PC-9 (cell line): ENCODE results near the gene GATAD2A. TPM values are rescaled to one million over a fixed set of nuclear protein-coding genes. Genes with fewer than 3 reads are reported as not detected.
A peak's percentile ranks its signal among the peaks of the same experiment; 100 is the strongest.

ENCODE experiments used
- BruUV-seq: library from RNA; stranded (reverse); fragments of 400-500 nt; replicated peaks from 2 replicates; lab custom pipeline; 2021; lab: Mats Ljungman, UMichigan
- CTCF ChIA-PET: fragments of 300-600 bp; sonication (Branson Sonifier 250); formaldehyde crosslinking; loops from one replicate; lab custom pipeline; 2022; ENCODE audit warnings: antibody characterized with exemption; lab: Charles Lee
- POLR2A ChIA-PET: fragments of 300-600 bp; sonication (Branson Sonifier 250); formaldehyde crosslinking; loops from one replicate; lab custom pipeline; 2022; ENCODE audit warnings: antibody characterized with exemption; ENCODE audit not compliant: unreplicated experiment; lab: Charles Lee
- DNase-seq, 2 experiments: peaks; one replicate each; pipeline versions ENCODE4 v3.0.0 to v3.0.0-alpha.2; 2015 to 2022; ENCODE audit warnings: mixed read lengths in 1 of 2
- H2AFZ ChIP-seq: fragments of 200-600 bp; sonication (generic); 2 replicates; pipeline ENCODE4 v1.8.1; 2017; ENCODE audit warnings: antibody characterized with exemption
- H3F3A ChIP-seq: fragments of 200-600 bp; sonication (generic); 2 replicates; pipeline ENCODE4 v1.8.1; 2017; ENCODE audit warnings: antibody characterized with exemption, mild to moderate bottlenecking, low read depth; ENCODE audit not compliant: insufficient read depth
- H3K27ac ChIP-seq: fragments of 200-600 bp; sonication (generic); 2 replicates; pipeline ENCODE4 v1.6.1; 2016; ENCODE audit warnings: mixed run types
- H3K27me3 ChIP-seq: fragments of 200-600 bp; sonication (generic); 2 replicates; pipeline ENCODE4 v1.6.1; 2016; ENCODE audit warnings: low read depth, mixed run types; ENCODE audit not compliant: insufficient read depth
- H3K36me3 ChIP-seq: fragments of 200-600 bp; sonication (generic); 2 replicates; pipeline ENCODE4 v1.6.1; 2016; ENCODE audit warnings: low read depth, mixed run types
- H3K4me1 ChIP-seq: fragments of 200-600 bp; sonication (generic); replicated peaks from 2 replicates; pipeline ENCODE4 v1.6.1; 2016; ENCODE audit warnings: mixed run types; ENCODE audit not compliant: insufficient read depth
- H3K4me2 ChIP-seq: fragments of 200-600 bp; sonication (generic); 2 replicates; pipeline ENCODE4 v1.6.1; 2017; ENCODE audit warnings: mixed run types
- H3K4me3 ChIP-seq: fragments of 200-600 bp; sonication (generic); 2 replicates; pipeline ENCODE4 v1.6.1; 2016; ENCODE audit warnings: mixed run types
- H3K79me2 ChIP-seq: fragments of 200-600 bp; sonication (generic); 2 replicates; pipeline ENCODE4 v1.6.1; 2017; ENCODE audit warnings: low read depth, mixed run types
- H3K9me2 ChIP-seq: fragments of 200-600 bp; sonication (generic); 2 replicates; pipeline ENCODE4 v1.8.1; 2017; ENCODE audit warnings: mild to moderate bottlenecking; ENCODE audit not compliant: insufficient read depth
- H3K9me3 ChIP-seq: fragments of 200-600 bp; sonication (generic); 2 replicates; pipeline ENCODE4 v1.8.1; 2016; ENCODE audit warnings: low read depth; ENCODE audit not compliant: insufficient read depth
- H4K20me1 ChIP-seq: fragments of 200-600 bp; sonication (generic); 2 replicates; pipeline ENCODE4 v1.8.1; 2017; ENCODE audit not compliant: insufficient read depth
- EZH2 ChIP-seq: fragments of 200-600 bp; sonication (generic); IDR thresholded peaks from 2 replicates; pipeline ENCODE4 v1.8.0; 2017; ENCODE audit warnings: antibody characterized with exemption, low read depth
- intact Hi-C: fragments of 100-400 bp; cut with micrococcal nuclease; formaldehyde crosslinking; loops from one replicate; pipeline ENCODE4 v1.10.0; 2022; ENCODE audit not compliant: unreplicated experiment
- total RNA-seq: library from RNA; stranded (reverse); gene quantifications from 2 replicates; pipeline ENCODE4 v1.2.3, GENCODE V29; 2021
- TF ChIP-seq, protein P1 (sequence below): fragments of 200-600 bp; sonication (generic); conservative IDR thresholded peaks from 2 replicates; pipeline ENCODE4 v1.6.1; 2017; ENCODE audit warnings: mixed run types, antibody characterized with exemption, mild to moderate bottlenecking, moderate library complexity

GATAD2A gene
- total RNA-seq, 1 experiment from 2014 or later: 129 TPM

DNA sequence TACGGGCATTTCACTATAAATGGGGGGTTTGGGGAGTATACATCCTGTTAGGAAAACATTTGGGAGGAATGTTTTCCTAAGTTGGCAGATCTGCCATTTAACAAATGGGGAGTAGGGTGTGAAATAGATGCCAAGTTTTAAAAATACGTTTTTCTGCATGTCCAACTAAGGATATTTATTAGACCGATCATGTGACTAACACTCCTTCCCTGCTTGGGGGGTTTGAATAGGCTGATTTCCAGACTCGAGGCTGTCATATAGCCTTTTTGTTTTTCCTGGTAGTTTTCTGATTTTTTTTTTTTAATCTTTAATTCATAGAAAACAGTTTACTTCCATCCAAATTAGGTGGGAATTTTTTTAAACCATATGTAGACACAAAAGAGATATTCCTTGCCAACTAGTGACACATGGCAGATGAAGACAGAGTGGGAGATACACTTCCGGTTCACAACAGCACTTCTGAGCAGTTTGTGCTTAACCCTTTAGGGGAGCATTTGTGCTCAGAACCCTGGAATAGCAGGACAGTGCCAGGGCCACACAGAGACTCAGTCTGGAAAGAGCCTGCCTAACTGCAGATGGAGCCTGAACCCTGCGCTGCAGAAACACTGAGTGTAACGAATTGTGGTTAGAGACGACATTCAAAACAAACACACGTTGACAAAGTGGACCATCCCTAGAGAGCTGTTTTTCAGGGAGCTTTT is 5.6 kb upstream of the GATAD2A start:
- no TSS peak for BruUV-seq
- CTCF ChIA-PET: interaction anchor here (0.5 kb wide), 1 partner anchor 33 kb away, joined by 15 read pairs; no protein-coding TSS in a partner anchor
- H3K9me3 ChIP-seq: no peaks in the 10 kb centered on the region

DNA sequence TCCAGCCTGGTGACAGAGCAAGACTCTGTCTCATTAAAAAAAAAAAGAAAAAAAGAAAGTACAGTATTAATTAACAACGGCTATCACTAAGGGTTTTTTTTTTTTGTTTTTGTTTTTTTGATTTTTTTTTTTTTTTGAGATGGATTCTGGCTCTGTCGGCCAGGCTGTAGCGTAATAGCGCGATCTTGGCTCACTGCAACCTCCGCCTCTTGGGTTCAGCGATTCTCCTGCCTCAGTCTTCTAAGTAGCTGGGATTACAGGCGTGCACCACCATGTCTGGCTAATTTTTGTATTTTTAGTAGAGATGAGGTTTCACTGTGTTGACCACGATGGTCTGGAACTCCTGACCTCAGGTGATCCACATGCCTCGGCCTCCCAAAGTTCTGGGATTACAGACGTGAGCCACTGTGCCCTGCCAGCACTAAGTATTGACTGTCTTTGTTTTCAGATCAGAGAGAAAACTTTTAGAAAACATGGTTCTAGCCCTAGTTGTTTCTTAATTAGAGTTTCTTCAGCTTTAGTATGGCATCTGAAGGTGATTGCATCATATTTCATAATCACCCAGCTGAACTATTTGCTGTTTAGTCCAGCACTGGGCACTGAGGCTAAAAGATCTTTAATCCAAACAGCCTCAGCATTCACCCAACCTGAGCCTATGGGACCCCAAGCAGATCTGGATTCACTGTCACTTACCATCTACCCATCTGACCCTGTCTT is 2.7 kb upstream of the GATAD2A start:
- DNase-seq: no peak
- peak overlapping the region; percentile 82 for H3K27ac ChIP-seq

More for the DNA sequence above, 5.6 kb upstream of the GATAD2A start:
- Histone ChIP-seq H3K79me2 (peaks cover 80% of the 10 kb centered on the region), H3K4me1 (peaks cover 27% of the 10 kb centered on the region), H3K27ac (no peak overlapping the region), H3K9me2 (no peaks in the 10 kb centered on the region), H4K20me1 (peaks cover 4% of the 10 kb centered on the region; the same call in 1 of the 2 replicates), H2AFZ (no peak overlapping the region), H3K4me2 (no peak overlapping the region), H3F3A (peaks cover 40% of the 10 kb centered on the region), H3K27me3 (no peaks in the 10 kb centered on the region), H3K36me3 (no peaks in the 10 kb centered on the region), H3K4me3 (no peak overlapping the region)
- intact Hi-C loops: no loop called here
- POLR2A ChIA-PET: no interaction called here
- no peak for TF ChIP-seq EZH2
- TF ChIP-seq, protein P1, sequence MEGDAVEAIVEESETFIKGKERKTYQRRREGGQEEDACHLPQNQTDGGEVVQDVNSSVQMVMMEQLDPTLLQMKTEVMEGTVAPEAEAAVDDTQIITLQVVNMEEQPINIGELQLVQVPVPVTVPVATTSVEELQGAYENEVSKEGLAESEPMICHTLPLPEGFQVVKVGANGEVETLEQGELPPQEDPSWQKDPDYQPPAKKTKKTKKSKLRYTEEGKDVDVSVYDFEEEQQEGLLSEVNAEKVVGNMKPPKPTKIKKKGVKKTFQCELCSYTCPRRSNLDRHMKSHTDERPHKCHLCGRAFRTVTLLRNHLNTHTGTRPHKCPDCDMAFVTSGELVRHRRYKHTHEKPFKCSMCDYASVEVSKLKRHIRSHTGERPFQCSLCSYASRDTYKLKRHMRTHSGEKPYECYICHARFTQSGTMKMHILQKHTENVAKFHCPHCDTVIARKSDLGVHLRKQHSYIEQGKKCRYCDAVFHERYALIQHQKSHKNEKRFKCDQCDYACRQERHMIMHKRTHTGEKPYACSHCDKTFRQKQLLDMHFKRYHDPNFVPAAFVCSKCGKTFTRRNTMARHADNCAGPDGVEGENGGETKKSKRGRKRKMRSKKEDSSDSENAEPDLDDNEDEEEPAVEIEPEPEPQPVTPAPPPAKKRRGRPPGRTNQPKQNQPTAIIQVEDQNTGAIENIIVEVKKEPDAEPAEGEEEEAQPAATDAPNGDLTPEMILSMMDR: no peak
- no peak for DNase-seq

DNA sequence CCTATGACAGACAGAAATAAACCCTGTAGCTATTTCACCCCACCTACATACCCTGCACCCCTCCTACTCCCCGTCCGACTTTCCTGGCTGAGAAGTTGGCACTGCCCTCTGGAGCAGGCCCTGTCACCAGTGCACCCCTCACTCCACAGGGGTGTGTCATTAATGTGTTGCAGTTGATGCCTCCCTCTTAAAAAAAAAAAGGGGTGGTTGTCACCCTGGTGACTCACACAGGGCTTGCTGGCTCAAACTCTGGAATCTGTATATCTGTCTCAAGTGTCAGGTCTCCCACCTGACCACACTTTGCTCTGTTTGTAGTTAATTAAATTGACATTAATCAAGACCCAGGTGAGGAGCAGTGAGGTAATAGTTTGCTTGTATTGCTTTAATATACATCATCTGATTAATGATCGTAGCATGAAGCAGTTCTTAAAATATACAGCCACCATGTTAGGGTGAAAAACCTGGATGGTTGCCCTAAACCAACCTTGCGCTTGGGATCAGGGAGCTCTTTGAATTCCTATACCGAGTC is 2.0 kb upstream of the GATAD2A start:
- H3K27me3 ChIP-seq: no peaks in the 10 kb centered on the region
- H4K20me1 ChIP-seq: peaks cover 25% of the 10 kb centered on the region
- H3K4me3 ChIP-seq: peak overlapping the region; percentile 6; the same call in 1 of the 2 replicates
- no peaks in the 10 kb centered on the region for H3K36me3 ChIP-seq
- peaks cover 45% of the 10 kb centered on the region for H3K4me1 ChIP-seq
- intact Hi-C loops: no loop called here
- H3K4me2 ChIP-seq: peak overlapping the region; percentile 69
- TF ChIP-seq EZH2: no peak
- TF ChIP-seq, protein P1: no peak
- peak overlapping the region; percentile 82 for H3K27ac ChIP-seq
- H3K9me2 ChIP-seq: no peaks in the 10 kb centered on the region
- peaks cover 72% of the 10 kb centered on the region for H3K79me2 ChIP-seq
- H2AFZ ChIP-seq: no peak overlapping the region
- POLR2A ChIA-PET: no interaction called here
- H3K9me3 ChIP-seq: no peaks in the 10 kb centered on the region
- CTCF ChIA-PET: no interaction called here
- BruUV-seq: no TSS peak
- DNase-seq: peak; percentile 66 to 91
- H3F3A ChIP-seq: peaks cover 65% of the 10 kb centered on the region

More for the DNA sequence above, 2.7 kb upstream of the GATAD2A start:
- H3K9me3 ChIP-seq: no peaks in the 10 kb centered on the region
- no TSS peak for BruUV-seq
- H3K4me1 ChIP-seq: peaks cover 39% of the 10 kb centered on the region
- no peaks in the 10 kb centered on the region for H3K36me3 ChIP-seq
- H2AFZ ChIP-seq: no peak overlapping the region
- H3K27me3 ChIP-seq: no peaks in the 10 kb centered on the region
- TF ChIP-seq EZH2: no peak
- TF ChIP-seq, protein P1: no peak
- intact Hi-C loops: no loop called here
- CTCF ChIA-PET: no interaction called here
- H3K4me3 ChIP-seq: no peak overlapping the region; the same call in 1 of the 2 replicates
- POLR2A ChIA-PET: no interaction called here
- peaks cover 72% of the 10 kb centered on the region for H3K79me2 ChIP-seq
- H3K4me2 ChIP-seq: peak overlapping the region; percentile 69
- H3K9me2 ChIP-seq: no peaks in the 10 kb centered on the region
- H4K20me1 ChIP-seq: peaks cover 19% of the 10 kb centered on the region
- peaks cover 59% of the 10 kb centered on the region for H3F3A ChIP-seq
